GM21576 (cell line): Measurements from ENCODE around the gene DBX1.
"Not testable (repeated sequence)": the region's sequence is repeated elsewhere in the genome, so short reads cannot be mapped to it uniquely, and the experiment has no call there.

Experiments used
- ATAC-seq: cut with Tn5 transposase; IDR thresholded peaks from one replicate; pipeline ENCODE4 v1.9.1; 2021; ENCODE audit warnings: mild to moderate bottlenecking, moderate library complexity; ENCODE audit not compliant: unreplicated experiment

The DBX1 gene

GRCh38 chr11:20161923-20162744 is 1.9 kb upstream of the DBX1 start:
- no peak for ATAC-seq

GRCh38 chr11:20161230-20161918 is 1.1 kb upstream of the DBX1 start:
- ATAC-seq = no peak

GRCh38 chr11:20159466-20160381 is 551 bp downstream of the DBX1 start:
- no peak for ATAC-seq

DNA sequence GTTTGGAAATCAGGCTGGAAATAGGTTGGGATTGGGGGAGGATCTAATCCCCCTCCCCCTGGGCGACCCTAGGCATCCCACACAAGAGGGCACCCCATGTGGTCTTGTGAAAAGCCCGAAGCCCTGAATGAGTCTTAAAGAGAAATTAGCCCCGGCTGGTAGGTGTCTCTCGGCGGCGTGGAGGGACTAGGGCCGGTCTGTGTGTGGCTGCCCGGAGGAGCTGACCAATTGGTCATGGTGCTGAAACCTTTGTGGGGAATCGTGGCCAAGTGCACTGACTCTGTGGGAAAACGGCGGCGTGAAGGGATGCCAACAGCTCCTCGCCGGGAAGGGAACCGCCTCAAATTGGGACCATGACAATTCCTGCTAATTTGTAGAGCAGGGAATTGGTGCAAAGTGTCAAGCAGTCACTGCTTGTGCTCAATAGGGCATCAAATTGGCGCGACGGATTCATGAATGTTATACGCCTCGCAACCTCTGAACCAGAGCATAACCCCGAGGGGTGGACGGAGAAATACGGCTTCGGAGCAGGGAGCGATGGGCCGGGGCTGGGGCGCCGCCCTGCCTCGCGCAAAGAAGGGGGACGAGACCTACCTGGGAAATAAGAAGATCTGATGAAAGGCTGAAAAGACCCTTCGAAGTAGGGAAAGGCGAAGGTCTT is 1.5 kb downstream of the DBX1 start:
- ATAC-seq = no peak

DNA sequence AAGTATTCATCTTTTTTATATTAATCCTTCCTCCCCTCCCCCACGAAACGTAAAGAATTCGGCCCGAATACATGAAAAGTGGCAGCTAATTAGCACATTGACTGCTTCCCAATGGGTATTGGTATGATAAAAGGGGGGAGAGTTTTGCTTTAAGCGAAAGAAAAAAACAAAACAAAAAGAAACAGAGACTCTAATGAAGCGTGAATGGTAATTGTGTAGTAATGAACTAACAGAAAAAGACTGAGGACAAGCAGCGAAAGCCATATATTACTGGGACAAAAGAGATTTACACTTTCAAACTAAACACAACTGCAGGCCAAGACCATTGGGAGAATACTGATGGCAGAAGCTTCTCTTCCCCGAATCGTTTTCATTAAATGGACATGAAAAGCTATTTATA is 2.5 kb downstream of the DBX1 start:
- no peak for ATAC-seq

- ATAC-seq = no peak
These were observed 3.2 kb downstream of the DBX1 start for GRCh38 chr11:20156876-20157613.

DNA sequence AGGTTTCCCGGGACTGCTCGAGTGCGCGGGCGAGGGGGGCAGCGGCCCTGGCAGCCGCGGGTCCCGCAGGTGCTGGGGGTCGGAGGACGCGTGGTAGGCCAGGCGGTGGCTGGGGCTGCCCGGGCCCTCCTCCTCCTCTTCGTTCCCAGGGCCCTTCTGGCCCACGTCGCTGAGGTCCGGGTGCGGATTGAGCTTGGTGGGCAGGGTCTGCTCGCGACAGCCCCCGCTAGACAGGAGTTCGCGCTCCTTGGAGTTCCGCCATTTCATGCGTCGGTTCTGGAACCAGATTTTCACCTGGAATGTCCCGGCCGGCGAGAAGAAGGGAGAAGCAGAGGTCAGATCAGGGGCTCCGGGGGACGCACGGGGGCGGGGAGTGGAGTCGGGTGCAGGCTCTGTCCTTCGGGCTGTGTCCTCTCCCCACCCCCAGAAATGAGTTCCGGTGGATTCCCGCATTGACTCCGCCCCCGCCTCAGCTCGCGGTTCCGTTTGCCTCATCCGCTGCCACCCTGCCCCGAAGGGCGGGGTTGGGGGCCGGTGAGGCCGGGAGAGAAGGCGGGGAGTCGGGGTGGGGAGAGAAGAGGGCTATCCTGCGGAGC is 3.9 kb downstream of the DBX1 start:
- no peak for ATAC-seq

DNA sequence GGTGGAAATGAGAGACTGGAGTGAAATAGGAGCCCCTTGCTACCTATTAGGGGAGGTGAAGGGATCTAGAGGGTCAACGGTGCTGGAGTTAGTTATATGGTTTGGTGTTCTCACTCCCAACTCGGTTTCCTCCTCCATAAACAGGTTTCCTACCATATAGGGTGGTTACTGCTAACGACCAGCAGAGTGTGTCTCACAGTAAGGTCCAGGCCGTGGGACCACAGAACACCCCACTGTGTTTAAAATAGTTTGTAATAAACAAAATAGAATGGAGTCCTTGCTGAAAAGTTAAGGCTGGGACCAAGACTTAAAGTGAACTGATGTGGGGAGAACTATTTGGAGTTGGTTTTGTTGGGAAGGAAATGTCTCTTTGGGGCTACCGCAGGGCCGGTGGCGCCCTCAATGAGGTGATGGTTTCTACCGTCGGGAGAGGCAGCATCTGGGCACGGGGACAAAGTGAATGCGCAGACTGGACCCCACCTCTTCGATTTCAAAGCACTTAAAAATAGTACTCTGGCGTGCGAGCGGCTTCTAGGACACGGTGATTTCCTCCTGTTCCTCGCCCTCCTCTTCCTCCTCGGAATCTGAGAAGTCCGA is 4.5 kb downstream of the DBX1 start:
- no peak for ATAC-seq

DNA sequence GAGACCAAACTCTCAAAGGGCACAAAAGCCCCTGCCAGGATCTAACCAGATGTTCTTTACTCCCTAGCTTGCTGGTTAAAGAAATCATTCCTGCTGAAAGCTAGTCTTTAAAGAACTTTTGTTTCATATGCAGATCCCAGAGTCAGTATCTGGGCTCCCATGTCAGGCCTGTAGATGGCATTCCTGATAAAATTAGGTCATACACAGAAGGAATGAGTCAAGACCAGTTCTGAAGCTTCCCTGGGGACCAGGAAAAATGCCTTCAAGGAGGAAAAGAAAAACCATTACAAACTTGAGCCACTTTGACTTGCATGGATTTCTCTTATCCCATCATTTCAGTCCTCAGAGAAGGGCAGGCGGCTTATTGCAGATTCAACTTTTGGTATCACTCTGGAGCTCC is 5.9 kb downstream of the DBX1 start:
- no peak for ATAC-seq

GRCh38 chr11:20138707-20139106 is 21.6 kb downstream of the DBX1 start:
- ATAC-seq = no peak

GRCh38 chr11:20137637-20138036 is 22.6 kb downstream of the DBX1 start:
- no peak for ATAC-seq

DNA sequence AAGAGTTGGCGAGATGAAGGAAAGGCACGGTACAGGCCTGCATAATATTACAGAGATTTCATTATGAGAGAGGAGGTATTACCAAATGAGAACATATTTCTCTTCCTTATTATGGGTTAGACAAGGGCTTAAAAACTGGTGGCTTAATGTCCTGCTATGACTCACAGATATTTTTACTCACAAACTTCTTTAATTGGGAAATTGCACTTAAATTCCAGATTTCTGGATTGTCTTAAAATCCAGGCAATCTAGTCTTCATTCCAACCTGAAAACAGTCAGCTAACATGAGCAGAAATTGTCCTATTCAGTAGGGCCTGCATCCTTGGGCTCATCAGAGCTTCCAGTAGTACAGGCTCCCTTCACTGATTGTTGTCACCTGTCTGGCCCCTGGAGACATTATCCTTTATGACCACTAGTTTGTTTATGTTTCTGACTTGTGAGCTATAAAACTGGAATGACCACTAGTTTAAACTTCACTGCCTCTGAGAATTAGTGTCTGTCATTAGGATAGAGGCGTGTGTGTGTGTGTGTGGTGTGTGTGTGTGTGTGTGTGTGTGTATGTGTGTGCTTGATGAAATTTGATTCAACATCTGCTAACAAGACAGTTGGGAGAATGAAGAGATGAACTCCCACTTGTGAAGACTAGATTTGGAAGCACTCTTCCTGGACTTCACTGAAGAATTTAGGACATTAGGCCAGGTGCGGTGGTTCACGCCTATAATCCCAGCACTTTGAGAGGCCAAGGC is 25.1 kb downstream of the DBX1 start:
- no peak for ATAC-seq

GRCh38 chr11:20132667-20133039 is 27.6 kb downstream of the DBX1 start:
- no peak for ATAC-seq

GRCh38 chr11:20131788-20132666 is 28.2 kb downstream of the DBX1 start:
- no peak for ATAC-seq

DNA sequence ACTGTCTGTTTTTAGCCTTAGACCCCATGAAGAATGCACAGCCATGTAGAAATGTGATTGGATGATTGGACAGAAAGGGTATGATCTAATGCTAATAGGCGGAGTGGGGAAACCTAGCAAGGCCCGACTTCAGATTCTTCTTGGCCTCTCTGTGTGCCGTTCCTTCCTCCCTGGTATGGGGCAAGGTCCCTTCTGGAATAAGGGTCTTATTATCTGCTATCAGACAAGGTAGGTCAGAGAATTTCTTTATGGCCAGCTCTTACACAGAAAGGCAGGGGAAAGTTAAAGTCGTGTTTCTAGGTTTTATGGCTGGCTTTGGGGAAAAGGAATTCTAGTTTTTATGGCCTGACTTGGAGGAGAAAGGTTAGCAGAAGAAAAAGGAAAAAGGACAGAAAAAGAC is 30.6 kb downstream of the DBX1 start:
- no peak for ATAC-seq

GRCh38 chr11:20128528-20128825 is 31.8 kb downstream of the DBX1 start:
- ATAC-seq = not testable (repeated sequence)

DNA sequence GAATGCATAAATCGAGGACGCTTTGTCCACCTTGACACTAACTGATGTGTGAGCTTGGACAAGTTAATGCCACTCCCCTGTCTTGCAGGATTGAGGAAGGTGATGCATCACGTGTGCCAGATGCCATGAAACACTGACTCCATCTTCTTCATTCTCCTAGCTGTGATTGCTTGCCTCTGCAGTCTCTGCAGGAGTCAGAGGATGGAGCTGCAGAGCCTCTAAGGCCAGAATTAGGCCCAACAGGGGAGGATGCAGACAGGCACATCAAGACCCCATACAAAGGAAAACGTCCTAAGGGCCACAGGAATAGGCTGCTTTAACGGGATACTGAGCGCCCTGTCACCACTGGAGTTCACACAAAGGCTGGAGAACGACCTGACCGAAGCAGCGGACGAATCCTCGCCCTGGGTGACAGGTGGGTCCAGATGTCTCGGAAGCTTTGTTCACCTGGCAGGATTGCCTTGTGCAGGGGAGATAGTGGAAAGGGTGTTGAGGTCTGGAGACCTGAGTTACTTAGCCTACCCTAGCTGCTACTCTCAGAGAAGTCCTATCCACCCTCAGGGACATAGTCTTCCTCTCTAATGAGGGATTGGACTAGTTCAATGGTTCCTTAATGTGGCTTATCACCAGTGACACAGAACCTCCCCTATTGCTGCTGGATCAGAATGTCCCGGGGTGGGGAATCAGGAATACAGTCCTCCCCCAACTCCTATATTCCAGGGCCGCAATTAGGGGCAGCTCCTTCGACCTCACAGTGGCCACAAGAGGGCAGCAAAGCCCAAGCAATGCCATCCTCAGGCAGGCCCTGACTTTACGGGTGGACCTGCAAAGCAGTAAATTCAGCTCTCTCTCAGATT is 32.4 kb downstream of the DBX1 start:
- ATAC-seq = peak; percentile 58
